BLaER1 (cell line): ENCODE data around the gene LRRN1.

Experiments
- H3K27ac ChIP-seq: shearing (Covaris generic); formaldehyde crosslinking; 2 replicates; pipeline ENCODE4 v1.8.1; 2022
- H3K27me3 ChIP-seq: shearing (Covaris generic); formaldehyde crosslinking; 2 replicates; pipeline ENCODE4 v1.8.1; 2022
- H3K36me3 ChIP-seq: shearing (Covaris generic); formaldehyde crosslinking; 2 replicates; pipeline ENCODE4 v1.8.1; 2022
- H3K4me1 ChIP-seq: shearing (Covaris generic); formaldehyde crosslinking; 2 replicates; pipeline ENCODE4 v1.8.1; 2022
- H3K4me2 ChIP-seq: shearing (Covaris generic); formaldehyde crosslinking; 2 replicates; pipeline ENCODE4 v1.8.1; 2022
- H3K4me3 ChIP-seq: shearing (Covaris generic); formaldehyde crosslinking; 2 replicates; pipeline ENCODE4 v1.8.1; 2022
- H3K9ac ChIP-seq: shearing (Covaris generic); formaldehyde crosslinking; 2 replicates; pipeline ENCODE4 v1.8.1; 2022
- H3K9me3 ChIP-seq: shearing (Covaris generic); formaldehyde crosslinking; 2 replicates; pipeline ENCODE4 v1.8.1; 2022
- H4K20me1 ChIP-seq: shearing (Covaris generic); formaldehyde crosslinking; 2 replicates; pipeline ENCODE4 v1.8.1; 2022
- Cebpa-rat ChIP-seq: shearing (Covaris generic); IDR thresholded peaks from 2 replicates; pipeline ENCODE4 v1.8.1; 2022

Gene LRRN1

DNA sequence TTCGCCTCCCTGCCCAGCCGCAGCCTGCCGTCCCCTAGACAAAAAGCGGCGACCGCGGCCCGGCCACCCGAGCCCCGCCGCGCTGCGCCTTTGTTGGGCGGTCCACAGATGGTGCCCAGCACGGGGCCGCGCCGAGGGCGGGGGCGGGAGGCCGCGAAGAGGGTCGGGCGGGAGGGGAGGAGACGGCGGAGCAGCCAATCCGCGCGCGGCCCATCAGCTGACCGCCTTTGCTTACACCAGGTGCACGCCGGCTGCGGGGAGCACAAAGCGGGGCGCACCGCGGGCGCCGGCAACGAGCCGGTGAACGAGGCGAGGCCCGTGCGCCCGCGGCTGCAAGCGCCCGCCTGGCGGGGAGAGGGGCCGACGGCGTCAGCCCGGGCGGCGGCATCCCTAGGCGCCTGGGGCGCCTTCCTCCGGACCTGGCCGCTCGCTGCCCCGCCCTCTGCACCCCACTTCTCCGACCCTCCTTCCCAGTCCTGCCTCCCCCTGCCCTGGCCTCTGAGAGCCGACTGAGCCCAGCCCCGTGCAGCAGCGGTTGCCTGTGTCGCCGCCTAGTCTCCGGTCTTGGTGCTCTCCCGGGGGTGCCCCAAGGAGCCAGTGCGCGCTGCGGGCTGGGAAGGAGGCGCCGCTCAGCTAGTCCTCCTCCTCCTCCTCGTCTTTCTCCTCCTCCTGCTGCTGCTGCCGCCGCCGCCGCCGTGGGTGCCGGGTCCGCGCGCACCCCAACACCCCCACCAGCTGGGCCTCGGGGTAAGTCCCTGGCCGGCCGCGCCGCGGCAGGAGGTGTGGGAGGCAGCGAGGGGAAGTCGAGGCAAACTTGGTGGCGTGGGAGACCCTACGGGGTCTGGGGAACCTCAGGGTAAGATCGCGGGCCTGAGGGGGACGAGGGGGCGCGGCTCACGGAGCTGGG is at the start of gene LRRN1:
LRRN1 (plus strand) TSS at position 259 of the 907 bp plus-strand sequence. CDS start 45,211 bp downstream, outside the sequence.
- H4K20me1 ChIP-seq = no peaks in the 10 kb centered on the region
- no peak for TF ChIP-seq Cebpa-rat
- no peak within 1 kb of the TSS for H3K4me2 ChIP-seq
- H3K36me3 ChIP-seq = no peaks in the 10 kb centered on the region
- no peaks in the 10 kb centered on the region for H3K4me1 ChIP-seq
- no peak within 1 kb of the TSS for H3K9ac ChIP-seq
- no peak within 1 kb of the TSS for H3K27ac ChIP-seq
- no peaks in the 10 kb centered on the region for H3K27me3 ChIP-seq
- no peak within 1 kb of the TSS for H3K4me3 ChIP-seq
- H3K9me3 ChIP-seq = peaks cover 29% of the 10 kb centered on the region

DNA sequence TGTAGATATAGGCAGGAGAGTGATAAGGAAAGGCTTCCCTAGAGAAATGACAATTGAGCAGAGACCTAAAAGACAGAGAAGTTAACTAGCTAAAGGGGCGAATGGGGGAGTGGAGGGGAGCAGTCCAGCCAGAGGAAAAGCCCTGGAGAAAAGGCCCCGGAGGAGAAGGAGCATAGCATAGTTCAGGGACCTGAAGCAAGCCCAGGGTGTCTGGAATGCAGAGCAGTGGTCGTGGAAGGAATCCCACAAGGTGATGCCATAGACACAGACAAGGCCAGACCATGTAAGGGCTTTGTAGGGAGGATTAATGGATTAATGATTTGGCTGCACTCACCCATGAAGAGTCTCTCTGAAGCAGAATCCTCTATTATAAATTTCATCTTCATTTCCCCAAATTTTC is 45.8 kb upstream of the LRRN1 start:
- Histone ChIP-seq H3K36me3 (no peaks in the 10 kb centered on the region), H3K4me3 (no peak overlapping the region), H3K4me2 (no peak overlapping the region), H4K20me1 (no peaks in the 10 kb centered on the region), H3K27ac (no peak overlapping the region), H3K9ac (no peak overlapping the region), H3K9me3 (no peaks in the 10 kb centered on the region), H3K4me1 (no peaks in the 10 kb centered on the region), H3K27me3 (no peaks in the 10 kb centered on the region)
- no peak for TF ChIP-seq Cebpa-rat

DNA sequence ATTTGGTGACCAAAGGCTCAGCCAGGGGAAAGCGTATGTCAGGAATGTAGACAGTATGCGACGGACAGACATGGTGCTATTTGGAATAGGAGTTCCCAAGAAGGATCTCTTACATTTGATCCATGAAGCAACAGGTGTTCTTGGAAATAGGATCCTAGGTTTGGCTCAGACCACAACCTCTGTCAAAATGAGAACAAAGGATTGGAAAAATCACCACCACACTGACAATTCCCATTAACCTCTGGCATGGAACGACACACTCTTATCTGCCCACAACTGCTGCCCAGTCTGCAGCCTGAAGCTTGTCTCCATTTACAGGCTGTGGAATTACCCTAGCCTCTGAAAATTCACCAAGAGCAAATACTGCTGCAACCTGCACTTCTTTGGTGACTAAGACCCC is 33.6 kb upstream of the LRRN1 start:
- no peaks in the 10 kb centered on the region for H3K9me3 ChIP-seq
- no peak for TF ChIP-seq Cebpa-rat
- H3K9ac ChIP-seq = no peak overlapping the region
- no peak overlapping the region for H3K4me2 ChIP-seq
- H3K36me3 ChIP-seq = no peaks in the 10 kb centered on the region
- H3K27ac ChIP-seq = no peak overlapping the region
- H3K4me3 ChIP-seq = no peak overlapping the region
- H3K4me1 ChIP-seq = no peaks in the 10 kb centered on the region
- H4K20me1 ChIP-seq = no peaks in the 10 kb centered on the region
- H3K27me3 ChIP-seq = no peaks in the 10 kb centered on the region

GRCh38 chr3:3766140-3766539 is 33.1 kb upstream of the LRRN1 start:
- no peak overlapping the region for H3K4me2 ChIP-seq
- no peaks in the 10 kb centered on the region for H3K36me3 ChIP-seq
- H3K27me3 ChIP-seq = no peaks in the 10 kb centered on the region
- no peaks in the 10 kb centered on the region for H3K4me1 ChIP-seq
- no peak for TF ChIP-seq Cebpa-rat
- H3K4me3 ChIP-seq = no peak overlapping the region
- no peaks in the 10 kb centered on the region for H4K20me1 ChIP-seq
- H3K27ac ChIP-seq = no peak overlapping the region
- no peaks in the 10 kb centered on the region for H3K9me3 ChIP-seq
- no peak overlapping the region for H3K9ac ChIP-seq

DNA sequence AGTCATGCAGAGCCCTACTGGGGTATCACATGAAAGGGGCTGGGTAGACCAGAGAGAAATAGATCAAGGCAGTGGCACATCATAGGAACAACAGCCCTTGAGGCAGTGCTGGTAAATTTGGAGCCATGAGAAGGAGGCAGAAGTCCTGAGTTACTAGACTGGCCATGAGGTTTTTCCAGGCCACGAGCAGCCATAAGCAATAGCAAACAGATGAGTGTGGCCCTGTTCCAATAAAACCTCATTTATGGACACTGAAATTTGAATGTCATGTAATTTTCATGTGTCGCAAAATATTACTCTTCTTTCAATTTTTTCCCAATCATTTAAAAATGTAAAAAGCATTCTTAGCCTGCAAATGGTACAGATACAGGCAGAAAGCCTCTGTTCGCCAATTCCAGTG is 28.1 kb upstream of the LRRN1 start:
- Histone ChIP-seq H3K27me3 (no peaks in the 10 kb centered on the region), H3K36me3 (no peaks in the 10 kb centered on the region), H3K9ac (no peak overlapping the region), H3K4me2 (no peak overlapping the region), H3K9me3 (peaks cover 14% of the 10 kb centered on the region), H4K20me1 (no peaks in the 10 kb centered on the region), H3K27ac (no peak overlapping the region), H3K4me1 (no peaks in the 10 kb centered on the region), H3K4me3 (no peak overlapping the region)
- no peak for TF ChIP-seq Cebpa-rat

DNA sequence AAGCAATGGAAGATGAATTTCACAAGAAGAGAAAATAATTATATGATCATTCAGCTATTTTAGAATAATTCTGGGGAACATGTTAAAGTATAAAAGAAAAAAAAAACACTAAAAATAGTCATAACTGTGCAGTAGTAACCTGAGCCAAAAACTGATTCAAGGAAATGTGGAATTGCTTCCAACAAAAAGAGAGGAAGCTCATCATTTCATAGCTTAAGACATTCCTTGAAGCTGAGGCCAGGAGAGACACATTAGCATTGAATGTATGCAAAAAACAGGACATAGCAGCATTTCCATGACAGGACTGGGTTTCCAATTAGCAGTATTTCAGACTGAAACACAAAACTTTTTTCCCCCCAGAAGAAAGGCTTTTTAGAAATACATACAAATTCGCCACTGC is 27.7 kb upstream of the LRRN1 start:
- no peaks in the 10 kb centered on the region for H4K20me1 ChIP-seq
- no peaks in the 10 kb centered on the region for H3K27me3 ChIP-seq
- H3K27ac ChIP-seq = no peak overlapping the region
- no peak for TF ChIP-seq Cebpa-rat
- H3K9me3 ChIP-seq = peaks cover 18% of the 10 kb centered on the region
- no peaks in the 10 kb centered on the region for H3K36me3 ChIP-seq
- H3K4me3 ChIP-seq = no peak overlapping the region
- H3K4me1 ChIP-seq = no peaks in the 10 kb centered on the region
- H3K4me2 ChIP-seq = no peak overlapping the region
- no peak overlapping the region for H3K9ac ChIP-seq

GRCh38 chr3:3772338-3772737 is 26.9 kb upstream of the LRRN1 start:
- Histone ChIP-seq H3K27me3 (no peaks in the 10 kb centered on the region), H3K4me2 (no peak overlapping the region), H3K9me3 (peaks cover 18% of the 10 kb centered on the region), H3K27ac (no peak overlapping the region), H3K4me1 (no peaks in the 10 kb centered on the region), H3K9ac (no peak overlapping the region), H3K36me3 (no peaks in the 10 kb centered on the region), H3K4me3 (no peak overlapping the region), H4K20me1 (no peaks in the 10 kb centered on the region)
- no peak for TF ChIP-seq Cebpa-rat

- H3K4me3 ChIP-seq = no peak overlapping the region
- no peak overlapping the region for H3K9ac ChIP-seq
- no peaks in the 10 kb centered on the region for H3K27me3 ChIP-seq
- H3K4me2 ChIP-seq = no peak overlapping the region
- TF ChIP-seq Cebpa-rat = no peak
- H3K27ac ChIP-seq = no peak overlapping the region
- no peaks in the 10 kb centered on the region for H4K20me1 ChIP-seq
- peaks cover 18% of the 10 kb centered on the region for H3K9me3 ChIP-seq
- no peaks in the 10 kb centered on the region for H3K4me1 ChIP-seq
- no peaks in the 10 kb centered on the region for H3K36me3 ChIP-seq
These were observed 26.3 kb upstream of the LRRN1 start for GRCh38 chr3:3772920-3773319.

DNA sequence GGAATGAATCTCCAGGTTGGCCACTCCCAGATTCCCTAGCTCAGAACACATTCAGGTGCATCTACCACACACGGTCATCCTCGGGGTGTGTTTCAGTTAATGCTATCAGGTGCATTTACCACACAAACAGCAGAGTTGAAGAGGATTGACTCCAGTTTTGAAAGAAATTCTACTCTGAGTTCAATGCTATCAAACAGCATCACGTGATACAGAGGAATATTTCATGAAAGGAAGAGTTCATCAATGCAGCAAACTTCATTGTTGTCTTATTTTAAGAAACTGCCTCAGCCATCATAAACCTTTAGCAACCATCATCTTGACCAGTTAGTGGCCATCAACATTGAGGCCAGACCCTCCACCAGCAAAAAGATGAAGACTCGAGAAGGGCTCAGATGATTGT is 22.6 kb upstream of the LRRN1 start:
- Histone ChIP-seq H3K27ac (no peak overlapping the region), H3K4me3 (no peak overlapping the region), H3K27me3 (no peaks in the 10 kb centered on the region), H4K20me1 (no peaks in the 10 kb centered on the region), H3K9me3 (peaks cover 18% of the 10 kb centered on the region), H3K36me3 (no peaks in the 10 kb centered on the region), H3K4me2 (no peak overlapping the region), H3K9ac (no peak overlapping the region), H3K4me1 (no peaks in the 10 kb centered on the region)
- TF ChIP-seq Cebpa-rat = no peak

DNA sequence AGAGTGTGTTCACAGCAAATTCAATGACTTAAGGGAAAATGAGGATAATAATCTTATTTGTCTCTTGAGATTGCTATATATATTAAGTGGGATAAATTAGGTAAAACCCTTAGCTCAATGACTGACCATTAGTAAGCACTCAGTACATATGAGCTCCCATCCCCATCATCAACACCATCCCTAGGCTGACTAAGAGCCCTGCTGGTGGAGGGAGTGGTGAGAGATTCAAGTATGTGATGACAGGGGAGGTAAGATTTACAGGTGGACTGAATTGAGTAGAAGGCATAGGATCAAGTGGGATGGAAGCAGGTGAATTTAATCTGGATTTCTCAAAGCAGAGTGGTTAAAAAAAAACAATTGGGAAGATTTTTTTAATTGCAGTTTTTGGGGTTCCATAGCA is 21.0 kb upstream of the LRRN1 start:
- no peak overlapping the region for H3K4me3 ChIP-seq
- H3K27me3 ChIP-seq = no peaks in the 10 kb centered on the region
- no peak overlapping the region for H3K9ac ChIP-seq
- no peak overlapping the region for H3K4me2 ChIP-seq
- H3K4me1 ChIP-seq = no peaks in the 10 kb centered on the region
- no peak for TF ChIP-seq Cebpa-rat
- peaks cover 18% of the 10 kb centered on the region for H3K9me3 ChIP-seq
- H4K20me1 ChIP-seq = no peaks in the 10 kb centered on the region
- no peaks in the 10 kb centered on the region for H3K36me3 ChIP-seq
- H3K27ac ChIP-seq = no peak overlapping the region
